H1 (cell line): ENCODE results near the gene STX16.

Experiments
- CHD2 ChIP-seq: IDR thresholded peaks from 2 replicates; pipeline ENCODE4 v1.6.1; 2012; ENCODE audit warnings: low read length, improper control_type of control experiment
- EP300 ChIP-seq, 2 experiments: IDR thresholded peaks; 1 replicate in 1 of 2; 2 replicates in 1 of 2; pipeline ENCODE4 v1.6.1; 2011 to 2012; ENCODE audit warnings: low read depth in 2 of 2, low read length in 2 of 2, mild to moderate bottlenecking in 2 of 2, borderline replicate concordance in 1 of 2, inconsistent platforms in 1 of 2, moderate library complexity in 1 of 2
- EZH2 ChIP-seq: fragments of 200-600 bp; sonication (generic); IDR thresholded peaks from 2 replicates; pipeline ENCODE4 v1.7.1; 2012; ENCODE audit warnings: low read depth, mild to moderate bottlenecking, moderate library complexity, low read length, inconsistent platforms; ENCODE audit not compliant: severe bottlenecking
- HDAC6 ChIP-seq: IDR thresholded peaks from one replicate; pipeline ENCODE4 v1.7.1; 2012; ENCODE audit warnings: low read depth, mild to moderate bottlenecking, inconsistent platforms, low read length, moderate library complexity
- POLR2A ChIP-seq, 2 experiments: IDR thresholded peaks; 1 replicate in 1 of 2; 2 replicates in 1 of 2; pipeline ENCODE4 v1.6.1; 2011; ENCODE audit warnings: low read depth in 2 of 2, low read length in 2 of 2, mild to moderate bottlenecking in 2 of 2; ENCODE audit errors: control extremely low read depth in 1 of 2
- TF ChIP-seq, protein P1 (sequence below), 3 experiments: IDR thresholded peaks; 1 replicate in 2 of 3; 2 replicates in 1 of 3; pipeline versions ENCODE4 v1.5.1 to v1.6.1; 2011; ENCODE audit warnings: low read length in 3 of 3, mild to moderate bottlenecking in 3 of 3, inconsistent platforms in 2 of 3, low read depth in 1 of 3, moderate library complexity in 1 of 3; ENCODE audit not compliant: insufficient read depth in 1 of 3; ENCODE audit errors: control extremely low read depth in 1 of 3

DNA sequence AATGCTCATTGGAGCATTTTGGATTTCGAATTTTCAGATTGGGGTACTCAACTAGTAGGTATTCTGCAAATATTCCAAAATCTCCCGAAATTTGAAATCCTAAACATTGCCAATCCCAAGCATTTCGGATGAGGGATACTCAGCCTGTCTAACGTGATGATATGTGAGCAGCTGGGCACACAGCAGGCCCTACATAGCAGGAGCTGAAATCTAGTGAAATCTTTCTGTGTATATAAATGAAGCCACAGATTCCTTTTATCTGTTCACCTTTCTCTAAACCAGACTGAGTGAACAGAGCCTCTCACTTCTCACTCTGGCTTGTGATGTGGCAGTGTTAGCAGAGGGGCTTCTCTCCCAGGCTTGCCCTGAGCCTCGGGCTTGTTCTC lies 17.8 kb downstream of the STX16 start:
- TF ChIP-seq HDAC6 (no peak), CHD2 (no peak), EZH2 (no peak), EP300 (IDR thresholded peaks at IDR 0.05; ENCODE audit: borderline replicate concordance in 1 of 2, low read depth in 2 of 2, low read length in 2 of 2) (no peak), POLR2A (IDR thresholded peaks at IDR 0.05; ENCODE audit: control extremely low read depth in 1 of 2, low read depth in 2 of 2, low read length in 2 of 2) (no peak)
- TF ChIP-seq, protein P1, sequence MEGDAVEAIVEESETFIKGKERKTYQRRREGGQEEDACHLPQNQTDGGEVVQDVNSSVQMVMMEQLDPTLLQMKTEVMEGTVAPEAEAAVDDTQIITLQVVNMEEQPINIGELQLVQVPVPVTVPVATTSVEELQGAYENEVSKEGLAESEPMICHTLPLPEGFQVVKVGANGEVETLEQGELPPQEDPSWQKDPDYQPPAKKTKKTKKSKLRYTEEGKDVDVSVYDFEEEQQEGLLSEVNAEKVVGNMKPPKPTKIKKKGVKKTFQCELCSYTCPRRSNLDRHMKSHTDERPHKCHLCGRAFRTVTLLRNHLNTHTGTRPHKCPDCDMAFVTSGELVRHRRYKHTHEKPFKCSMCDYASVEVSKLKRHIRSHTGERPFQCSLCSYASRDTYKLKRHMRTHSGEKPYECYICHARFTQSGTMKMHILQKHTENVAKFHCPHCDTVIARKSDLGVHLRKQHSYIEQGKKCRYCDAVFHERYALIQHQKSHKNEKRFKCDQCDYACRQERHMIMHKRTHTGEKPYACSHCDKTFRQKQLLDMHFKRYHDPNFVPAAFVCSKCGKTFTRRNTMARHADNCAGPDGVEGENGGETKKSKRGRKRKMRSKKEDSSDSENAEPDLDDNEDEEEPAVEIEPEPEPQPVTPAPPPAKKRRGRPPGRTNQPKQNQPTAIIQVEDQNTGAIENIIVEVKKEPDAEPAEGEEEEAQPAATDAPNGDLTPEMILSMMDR (IDR thresholded peaks at IDR 0.05; ENCODE audit: control extremely low read depth in 1 of 3, insufficient read depth in 1 of 3, low read depth in 1 of 3, low read length in 3 of 3): no peak
